AG04449 (cell line): ENCODE measurements around the gene ANKHD1.
A peak's percentile ranks its signal among the peaks of the same experiment; 100 is the strongest.

Source experiments
- CTCF ChIA-PET: fragments of 350-600 bp; formaldehyde crosslinking; extraction: SDS; loops from one replicate; lab custom pipeline; 2021; ENCODE audit warnings: antibody characterized with exemption; lab: Yijun Ruan, JAX
- POLR2A ChIA-PET: fragments of 400-600, 350-600 bp; formaldehyde crosslinking; extraction: SDS; loops from one replicate; lab custom pipeline; 2020; ENCODE audit warnings: antibody characterized with exemption, inconsistent platforms; lab: Yijun Ruan, JAX
- DNase-seq: peaks from one replicate; pipeline ENCODE4 v3.0.0-alpha.2; 2010; ENCODE audit warnings: low read depth, low spot score
- H3K4me3 ChIP-seq: 2 replicates; pipeline ENCODE4 v1.5.1; 2011; ENCODE audit warnings: low read depth, mild to moderate bottlenecking, control low read depth, low read length
- CTCF ChIP-seq: IDR thresholded peaks from one replicate; pipeline ENCODE4 v1.5.1; 2011; ENCODE audit warnings: mild to moderate bottlenecking, moderate library complexity, low read length, control low read depth, inconsistent platforms; ENCODE audit not compliant: insufficient read depth; ENCODE audit errors: missing control alignments

The ANKHD1 gene

GRCh38 chr5:140570058-140570457 lies 168.4 kb downstream of the ANKHD1 start:
- no peak for TF ChIP-seq CTCF
- no peak for DNase-seq
- ChIA-PET POLR2A (no interaction called here), CTCF (interaction anchor here (0.6 to 2.2 kb wide), 4 partner anchors 9 to 250 kb away, joined by 3 to 11 read pairs (median 4); partner anchors contain the start of gene TMCO6)
- H3K4me3 ChIP-seq: no peak overlapping the region

GRCh38 chr5:140570488-140570887 lies 168.9 kb downstream of the ANKHD1 start:
- H3K4me3 ChIP-seq: no peak overlapping the region
- CTCF ChIA-PET: interaction anchor here (2.2 kb wide), 1 partner anchor 64 kb away, joined by 11 read pairs; no protein-coding TSS in a partner anchor
- no peak for TF ChIP-seq CTCF
- POLR2A ChIA-PET: no interaction called here
- DNase-seq: no peak

DNA sequence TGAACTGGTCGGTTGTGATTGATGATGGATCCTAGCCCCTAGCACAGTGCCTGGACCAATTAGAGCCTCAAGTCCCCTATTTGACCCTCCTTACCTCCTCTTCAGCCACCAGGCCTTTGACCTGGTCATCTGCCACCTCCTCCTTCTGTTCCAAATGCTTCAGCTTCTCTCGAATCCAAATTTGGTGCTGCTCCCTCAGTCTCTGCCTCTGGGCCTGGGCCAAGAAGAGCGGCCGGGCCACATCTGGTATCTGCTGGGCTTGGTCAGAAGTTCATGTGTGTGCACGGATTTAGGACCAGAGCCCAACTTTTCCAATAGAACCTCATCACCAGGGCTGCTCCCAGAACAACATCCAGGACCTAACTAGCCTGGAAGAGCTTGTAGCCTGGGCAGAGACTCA lies 169.5 kb downstream of the ANKHD1 start:
- CTCF ChIA-PET: interaction anchor here (1.6 to 2.2 kb wide), 2 partner anchors 23 to 64 kb away, joined by 3 to 11 read pairs; partner anchors contain the start of gene EIF4EBP3
- POLR2A ChIA-PET: no interaction called here
- DNase-seq: no peak
- H3K4me3 ChIP-seq: no peak overlapping the region
- no peak for TF ChIP-seq CTCF

GRCh38 chr5:140573683-140574082 lies 172.1 kb downstream of the ANKHD1 start:
- no peak for TF ChIP-seq CTCF
- DNase-seq: no peak
- ChIA-PET CTCF (interaction anchor here (4.5 kb wide), 1 partner anchor 61 kb away, joined by 20 read pairs; no protein-coding TSS in a partner anchor), POLR2A (no interaction called here)
- H3K4me3 ChIP-seq: no peak overlapping the region

GRCh38 chr5:140574165-140574564 lies 172.5 kb downstream of the ANKHD1 start:
- no peak overlapping the region for H3K4me3 ChIP-seq
- TF ChIP-seq CTCF: no peak
- no peak for DNase-seq
- CTCF ChIA-PET: interaction anchor here (1.0 to 4.5 kb wide), 3 partner anchors 26 to 63 kb away, joined by 3 to 20 read pairs (median 3); no protein-coding TSS in a partner anchor
- POLR2A ChIA-PET: no interaction called here

DNA sequence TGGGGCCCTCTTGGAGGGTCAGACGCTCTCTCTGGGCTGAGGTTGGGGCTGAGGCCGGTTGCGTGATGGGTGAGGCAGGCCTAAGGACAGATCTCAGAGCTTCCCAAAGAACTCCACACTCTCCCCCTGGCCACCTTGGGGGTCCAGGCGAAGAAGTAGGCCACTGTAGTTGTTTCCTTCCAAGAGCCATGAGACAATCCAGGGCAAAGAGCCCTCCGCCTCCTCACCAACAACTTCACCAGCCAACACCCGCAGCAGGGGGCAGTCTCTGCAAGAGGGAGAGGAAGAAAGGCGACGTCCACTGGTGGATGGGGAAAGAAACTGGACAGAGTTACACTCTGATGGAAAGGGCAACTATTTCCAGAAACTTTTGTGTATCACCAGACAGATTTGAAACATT lies 173.7 kb downstream of the ANKHD1 start:
- no peak for DNase-seq
- TF ChIP-seq CTCF: peak; percentile 33
- POLR2A ChIA-PET: no interaction called here
- no peak overlapping the region for H3K4me3 ChIP-seq
- CTCF ChIA-PET: interaction anchor here (1.4 to 4.5 kb wide), 3 partner anchors 10 to 61 kb away, joined by 3 to 20 read pairs (median 7); no protein-coding TSS in a partner anchor
